GM23338 (cell line): Measurements from ENCODE around the gene AGAP1. TPM values are rescaled to one million over a fixed set of nuclear protein-coding genes. Genes with fewer than 3 reads are reported as not detected.

Source experiments
- ATAC-seq: fragments of 200-7000 bp; cut with Tn5 transposase; 3 replicates; pipeline ENCODE4 v1.9.1; 2020
- DNase-seq: peaks from one replicate; pipeline ENCODE4 v3.0.0-alpha.2; 2015; ENCODE audit warnings: low spot score
- H2AFZ ChIP-seq: fragments of 200-600 bp; sonication (generic); 2 replicates; pipeline ENCODE4 v1.8.0; 2016; ENCODE audit warnings: antibody characterized with exemption, mild to moderate bottlenecking, moderate library complexity
- H3F3A ChIP-seq: fragments of 200-600 bp; sonication (generic); replicated peaks from 2 replicates; pipeline ENCODE4 v1.8.0; 2017; ENCODE audit warnings: antibody characterized with exemption, mixed run types, low read depth
- H3K27ac ChIP-seq: fragments of 200-600 bp; sonication (generic); 2 replicates; pipeline ENCODE4 v1.6.1; 2016; ENCODE audit warnings: low read depth
- H3K27me3 ChIP-seq: fragments of 200-600 bp; sonication (generic); 2 replicates; pipeline ENCODE4 v1.8.0; 2016; ENCODE audit warnings: mild to moderate bottlenecking, mixed run types, moderate library complexity; ENCODE audit not compliant: insufficient read depth
- H3K36me3 ChIP-seq: fragments of 200-600 bp; sonication (generic); 2 replicates; pipeline ENCODE4 v1.8.0; 2016; ENCODE audit warnings: mild to moderate bottlenecking; ENCODE audit not compliant: insufficient read depth
- H3K4me1 ChIP-seq: fragments of 200-600 bp; sonication (generic); 2 replicates; pipeline ENCODE4 v1.8.0; 2016; ENCODE audit warnings: mild to moderate bottlenecking, moderate library complexity; ENCODE audit not compliant: insufficient read depth
- H3K4me2 ChIP-seq: fragments of 200-600 bp; sonication (generic); 2 replicates; pipeline ENCODE4 v1.7.1; 2017; ENCODE audit warnings: mixed run types
- H3K4me3 ChIP-seq: fragments of 200-600 bp; sonication (generic); 2 replicates; pipeline ENCODE4 v1.6.1; 2016; ENCODE audit warnings: mixed run types
- H3K79me2 ChIP-seq: fragments of 200-600 bp; sonication (generic); replicated peaks from 2 replicates; pipeline ENCODE4 v1.8.0; 2017; ENCODE audit warnings: mild to moderate bottlenecking; ENCODE audit not compliant: insufficient read depth
- H3K9me2 ChIP-seq: fragments of 200-600 bp; sonication (generic); 2 replicates; pipeline ENCODE4 v1.8.0; 2017; ENCODE audit not compliant: insufficient read depth
- H4K20me1 ChIP-seq: fragments of 200-600 bp; sonication (generic); replicated peaks from 2 replicates; pipeline ENCODE4 v1.8.0; 2017; ENCODE audit warnings: mild to moderate bottlenecking; ENCODE audit not compliant: insufficient read depth
- H3K27ac Mint-ChIP-seq: 2 replicates; pipeline ENCODE4 v1.8.0; 2020; ENCODE audit warnings: inconsistent platforms, mild to moderate bottlenecking, moderate library complexity, mixed read lengths
- H3K27me3 Mint-ChIP-seq: 3 replicates; pipeline ENCODE4 v1.8.0; 2022; ENCODE audit warnings: low read depth, mild to moderate bottlenecking, moderate library complexity, mixed read lengths, inconsistent platforms; ENCODE audit not compliant: insufficient read depth, poor library complexity
- H3K36me3 Mint-ChIP-seq: 3 replicates; pipeline ENCODE4 v1.8.0; 2021; ENCODE audit warnings: low read depth, mild to moderate bottlenecking, inconsistent platforms, moderate library complexity, mixed read lengths
- H3K4me1 Mint-ChIP-seq: 3 replicates; pipeline ENCODE4 v1.8.0; 2020; ENCODE audit warnings: mild to moderate bottlenecking, inconsistent platforms, mixed read lengths
- H3K4me3 Mint-ChIP-seq: 3 replicates; pipeline ENCODE4 v1.8.0; 2021; ENCODE audit warnings: moderate library complexity, mild to moderate bottlenecking, inconsistent platforms, mixed read lengths
- H3K9me3 Mint-ChIP-seq: 3 replicates; pipeline ENCODE4 v1.8.0; 2020; ENCODE audit warnings: moderate library complexity, mild to moderate bottlenecking, inconsistent platforms, mixed read lengths
- CREB1 ChIP-seq: fragments of 250-450 bp; sonication (Bioruptor Pico); IDR thresholded peaks from 2 replicates; pipeline ENCODE4 v1.5.0; 2020; ENCODE audit warnings: low read depth, mild to moderate bottlenecking, moderate library complexity
- CTCF ChIP-seq, 2 experiments: fragments of 200-600 bp in 1 of 2; sonication (generic) in 1 of 2; conservative IDR thresholded peaks; 2 replicates each; pipeline versions ENCODE4 v1.5.1 to v1.6.1; 2016 to 2017; ENCODE audit warnings: antibody characterized with exemption in 2 of 2, low read depth in 2 of 2, mild to moderate bottlenecking in 2 of 2, moderate library complexity in 1 of 2
- REST ChIP-seq: IDR thresholded peaks from one replicate; pipeline ENCODE4 v1.6.1; 2018; ENCODE audit warnings: antibody characterized with exemption; ENCODE audit not compliant: unreplicated experiment
- STAT1 ChIP-seq: IDR thresholded peaks from one replicate; pipeline ENCODE4 v1.6.1; 2016; ENCODE audit warnings: antibody characterized with exemption; ENCODE audit not compliant: unreplicated experiment
- polyA plus RNA-seq: library from polyadenylated mRNA; unstranded; fragments of >200 nt; fragmentation: Nextera tagmentation; extraction: Ambion mirVana; gene quantifications from 2 replicates; pipeline ENCODE4 v1.2.1, GENCODE V29; 2016
- total RNA-seq: library from RNA; depleted of rRNA; stranded (reverse); fragments of >200 nt; shearing (Covaris generic); gene quantifications from 2 replicates; pipeline ENCODE4 v1.2.3, GENCODE V29; 2014

Gene AGAP1
- total and polyA plus RNA-seq, 2 experiments from 2014 or later, result 13.3 to 27.9 TPM

GRCh38 chr2:235722869-235723268, 229.0 kb downstream of the AGAP1 start (continued):
- TF ChIP-seq CTCF (conservative IDR thresholded peaks at IDR 0.05; ENCODE audit: low read depth in 2 of 2) (no peak), REST (no peak), CREB1 (CRISPR knock-in tag) (no peak), STAT1 (no peak)

- Mint-ChIP-seq H3K27ac (no peak overlapping the region), H3K9me3 (peaks cover 4% of the 10 kb centered on the region; the same call in 1 of the 3 replicates), H3K36me3 (peaks cover 14% of the 10 kb centered on the region), H3K4me3 (no peak overlapping the region), H3K27me3 (no peaks in the 10 kb centered on the region), H3K4me1 (peaks cover 24% of the 10 kb centered on the region)
- no peak for TF ChIP-seq STAT1
- Histone ChIP-seq H3K4me3 (no peak overlapping the region), H3K27ac (no peak overlapping the region), H3K9me2 (no peaks in the 10 kb centered on the region), H3K4me1 (no peaks in the 10 kb centered on the region), H3K79me2 (no peaks in the 10 kb centered on the region; the same call in 1 of the 2 replicates), H3K36me3 (peaks cover 5% of the 10 kb centered on the region; the same call in 1 of the 2 replicates), H3K27me3 (no peaks in the 10 kb centered on the region), H3F3A (no peaks in the 10 kb centered on the region), H2AFZ (no peak overlapping the region), H3K4me2 (no peak overlapping the region), H4K20me1 (no peaks in the 10 kb centered on the region)
- DNase-seq (no peak), ATAC-seq (no peak)
Observed at GRCh38 chr2:235723371-235723770, 229.5 kb downstream of the AGAP1 start.

- DNase-seq (no peak), ATAC-seq (no peak; the same call in 2 of the 3 replicates)
- H3K36me3 Mint-ChIP-seq, result peaks cover 14% of the 10 kb centered on the region
- Histone ChIP-seq H2AFZ (no peak overlapping the region), H3F3A (no peaks in the 10 kb centered on the region), H4K20me1 (no peaks in the 10 kb centered on the region), H3K4me1 (no peaks in the 10 kb centered on the region), H3K27me3 (no peaks in the 10 kb centered on the region), H3K9me2 (no peaks in the 10 kb centered on the region), H3K36me3 (no peaks in the 10 kb centered on the region), H3K27ac (no peak overlapping the region), H3K4me2 (no peak overlapping the region), H3K4me3 (no peak overlapping the region), H3K79me2 (no peaks in the 10 kb centered on the region; the same call in 1 of the 2 replicates)
- H3K27ac Mint-ChIP-seq, result 0 out of 2 replicates have a peak overlapping the region, but pooled peaks have one; percentile 11
- TF ChIP-seq CTCF (conservative IDR thresholded peaks at IDR 0.05; ENCODE audit: low read depth in 2 of 2) (0 out of 4 replicates have a peak, but pooled peaks of 1 of the 2 experiments have one; percentile 5), STAT1 (no peak)
- peaks cover 4% of the 10 kb centered on the region; the same call in 1 of the 3 replicates for H3K9me3 Mint-ChIP-seq
- H3K4me3 Mint-ChIP-seq, result no peak overlapping the region
- H3K27me3 Mint-ChIP-seq, result peaks cover 1% of the 10 kb centered on the region
- H3K4me1 Mint-ChIP-seq, result peaks cover 28% of the 10 kb centered on the region
Observed at GRCh38 chr2:235723811-235724465, 230.1 kb downstream of the AGAP1 start.
